ENCODE results near the gene S1PR3. TPM values are rescaled to one million over a fixed set of nuclear protein-coding genes. Genes with fewer than 3 reads are reported as not detected.

The S1PR3 gene
- total RNA-seq, 1 experiment from 2014 or later = 8.4 TPM

- Histone ChIP-seq H3K4me1 (ENCODE audit: insufficient read depth, low read length) (peaks cover 10% of the 10 kb centered on the region; the same call in 1 of the 2 replicates), H3K27me3 (ENCODE audit: low read length) (no peaks in the 10 kb centered on the region), H3K9me2 (replicated peaks; ENCODE audit: low read length) (no peaks in the 10 kb centered on the region), H3K4me3 (ENCODE audit: low read length) (no peak overlapping the region), H3K27ac (ENCODE audit: low read length) (no peak overlapping the region), H3K9me3 (ENCODE audit: low read length) (no peaks in the 10 kb centered on the region), H3K79me2 (ENCODE audit: low read length) (no peaks in the 10 kb centered on the region), H3K4me2 (ENCODE audit: low read length) (no peak overlapping the region), H3K36me3 (ENCODE audit: low read depth, low read length) (no peaks in the 10 kb centered on the region), H2AFZ (ENCODE audit: low read length) (no peak overlapping the region), H4K20me1 (ENCODE audit: low read length) (no peaks in the 10 kb centered on the region), H3K9ac (ENCODE audit: low read length) (no peak overlapping the region), H3F3A (ENCODE audit: low read length, unreplicated experiment) (no peaks in the 10 kb centered on the region)
- POLR2A ChIA-PET (ENCODE audit: unreplicated experiment) = no interaction called here
- intact Hi-C loops (cut with micrococcal nuclease) = no loop called here
- BruUV-seq (replicated peaks) = no TSS peak
- no peak for DNase-seq
- TF ChIP-seq EZH2phosphoT487 (IDR thresholded peaks at IDR 0.05; ENCODE audit: borderline replicate concordance, low read length) (no peak), EZH2 (IDR thresholded peaks at IDR 0.05; ENCODE audit: low read length, unreplicated experiment) (no peak), CTCF (conservative IDR thresholded peaks at IDR 0.05; ENCODE audit: low read depth, low read length) (no peak)
- CTCF ChIA-PET = no interaction called here
- ATAC-seq = no peak
Observed at GRCh38 chr9:88954066-88954465, 37.2 kb upstream of the S1PR3 start.

GRCh38 chr9:88957526-88957925 is 33.7 kb upstream of the S1PR3 start:
- POLR2A ChIA-PET (ENCODE audit: unreplicated experiment) = no interaction called here
- Histone ChIP-seq H2AFZ (ENCODE audit: low read length) (no peak overlapping the region), H3K27me3 (ENCODE audit: low read length) (no peaks in the 10 kb centered on the region), H3K9ac (ENCODE audit: low read length) (no peak overlapping the region), H3K79me2 (ENCODE audit: low read length) (no peaks in the 10 kb centered on the region), H3K36me3 (ENCODE audit: low read depth, low read length) (no peaks in the 10 kb centered on the region), H3F3A (ENCODE audit: low read length, unreplicated experiment) (no peaks in the 10 kb centered on the region), H3K4me1 (ENCODE audit: insufficient read depth, low read length) (no peaks in the 10 kb centered on the region), H3K9me3 (ENCODE audit: low read length) (no peaks in the 10 kb centered on the region), H3K4me3 (ENCODE audit: low read length) (no peak overlapping the region), H3K4me2 (ENCODE audit: low read length) (no peak overlapping the region), H3K27ac (ENCODE audit: low read length) (no peak overlapping the region), H3K9me2 (replicated peaks; ENCODE audit: low read length) (no peaks in the 10 kb centered on the region), H4K20me1 (ENCODE audit: low read length) (no peaks in the 10 kb centered on the region)
- BruUV-seq (replicated peaks) = no TSS peak
- TF ChIP-seq EZH2 (IDR thresholded peaks at IDR 0.05; ENCODE audit: low read length, unreplicated experiment) (no peak), EZH2phosphoT487 (IDR thresholded peaks at IDR 0.05; ENCODE audit: borderline replicate concordance, low read length) (no peak), CTCF (conservative IDR thresholded peaks at IDR 0.05; ENCODE audit: low read depth, low read length) (no peak)
- CTCF ChIA-PET = no interaction called here
- DNase-seq (no peak), ATAC-seq (no peak)
- intact Hi-C loops (cut with micrococcal nuclease) = no loop called here

GRCh38 chr9:88959727-88960469 is 31.4 kb upstream of the S1PR3 start:
- no peaks in the 10 kb centered on the region for H3K79me2 ChIP-seq (ENCODE audit: low read length)
- no peaks in the 10 kb centered on the region for H3F3A ChIP-seq (ENCODE audit: low read length, unreplicated experiment)
- no peak overlapping the region for H3K4me3 ChIP-seq (ENCODE audit: low read length)
- H3K36me3 ChIP-seq (ENCODE audit: low read depth, low read length) = no peaks in the 10 kb centered on the region
- H3K9me2 ChIP-seq (replicated peaks; ENCODE audit: low read length) = no peaks in the 10 kb centered on the region
- no peak for TF ChIP-seq EZH2 (IDR thresholded peaks at IDR 0.05; ENCODE audit: low read length, unreplicated experiment)
- no peak for TF ChIP-seq EZH2phosphoT487 (IDR thresholded peaks at IDR 0.05; ENCODE audit: borderline replicate concordance, low read length)
- TF ChIP-seq CTCF (conservative IDR thresholded peaks at IDR 0.05; ENCODE audit: low read depth, low read length) = no peak
- intact Hi-C loops (cut with micrococcal nuclease) = no loop called here
- H4K20me1 ChIP-seq (ENCODE audit: low read length) = no peaks in the 10 kb centered on the region
- no peaks in the 10 kb centered on the region for H3K4me1 ChIP-seq (ENCODE audit: insufficient read depth, low read length)
- BruUV-seq (replicated peaks) = no TSS peak
- no peak overlapping the region for H3K9ac ChIP-seq (ENCODE audit: low read length)
- H3K4me2 ChIP-seq (ENCODE audit: low read length) = no peak overlapping the region
- CTCF ChIA-PET = no interaction called here
- no peak for ATAC-seq
- POLR2A ChIA-PET (ENCODE audit: unreplicated experiment) = no interaction called here
- no peaks in the 10 kb centered on the region for H3K27me3 ChIP-seq (ENCODE audit: low read length)
- no peak overlapping the region for H2AFZ ChIP-seq (ENCODE audit: low read length)
- no peaks in the 10 kb centered on the region for H3K9me3 ChIP-seq (ENCODE audit: low read length)
- no peak for DNase-seq
- H3K27ac ChIP-seq (ENCODE audit: low read length) = no peak overlapping the region
